ENCODE results near the gene LRRC23. TPM values are rescaled to one million over a fixed set of nuclear protein-coding genes. Genes with fewer than 3 reads are reported as not detected.

The LRRC23 gene
- total and polyA plus RNA-seq, 2 of the 13 experiments (the other 11 are each of a cell fraction or from before 2014, with no cell fraction given): 6.0 to 7.8 TPM

DNA sequence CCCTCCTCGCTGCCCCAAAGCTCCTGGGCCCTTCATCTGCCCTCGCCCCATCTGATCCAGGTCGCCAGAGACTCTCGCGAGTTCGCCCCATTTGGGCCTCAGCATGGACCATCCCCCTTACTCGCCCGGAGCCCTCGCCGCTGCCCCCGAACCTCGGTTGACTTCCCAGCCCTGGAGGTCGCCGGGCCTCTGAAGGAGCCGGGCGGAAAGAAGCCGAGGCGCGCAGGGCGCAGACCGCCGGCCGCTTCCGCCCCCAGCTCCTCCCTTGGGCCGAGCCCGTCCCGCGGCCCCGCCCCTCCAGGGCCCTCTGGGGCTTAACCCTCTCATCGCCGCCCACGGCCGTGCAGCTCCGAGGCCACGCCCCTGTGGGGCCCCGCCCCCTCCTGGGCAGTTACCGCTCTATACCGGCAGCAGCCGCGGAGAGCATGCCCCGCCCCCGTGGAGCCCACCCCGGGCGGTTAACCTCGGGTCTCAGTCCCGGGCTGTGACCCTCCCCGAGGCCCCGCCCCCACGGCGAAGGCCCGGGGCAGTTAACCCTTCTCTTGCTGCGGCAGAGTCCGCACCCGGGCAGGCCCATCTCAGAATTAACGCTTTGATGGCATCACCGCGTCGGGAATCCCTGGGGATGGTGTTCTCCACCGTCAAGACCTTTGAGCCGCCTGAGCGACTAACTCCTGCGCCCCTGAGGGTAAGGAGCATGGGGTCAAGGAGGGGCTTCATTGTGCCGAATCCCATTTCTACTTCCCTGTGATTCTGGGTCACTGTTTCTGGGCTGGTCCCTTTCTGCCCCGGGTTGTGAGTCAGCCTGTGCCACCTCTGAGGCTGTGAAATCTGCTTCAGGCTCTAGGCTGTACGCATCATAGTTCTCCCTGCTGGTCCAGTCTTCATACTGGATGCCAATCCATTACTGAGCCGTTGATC, 31.3 kb upstream of the LRRC23 start, which contains the start of gene SPSB2 (continued):
- TF ChIP-seq HMGXB3 (CRISPR knock-in tag; IDR thresholded peaks at IDR 0.05; ENCODE audit: borderline replicate concordance): no peak; the same call in 1 of the 2 replicates
- no peak for TF ChIP-seq ZSCAN31 (CRISPR knock-in tag; IDR thresholded peaks at IDR 0.05; ENCODE audit: low read depth)
- peak; percentile 52; the same call in 1 of the 2 replicates for TF ChIP-seq ZNF235 (CRISPR knock-in tag; IDR thresholded peaks at IDR 0.05; ENCODE audit: borderline replicate concordance)
- TF ChIP-seq ZNF607 (CRISPR knock-in tag; IDR thresholded peaks at IDR 0.05; ENCODE audit: borderline replicate concordance): peak; percentile 74; the same call in 1 of the 2 replicates
- no peak; the same call in 1 of the 2 replicates for TF ChIP-seq ETV6 (CRISPR knock-in tag; conservative IDR thresholded peaks at IDR 0.05)
- 0 out of 2 replicates have a peak, but pooled peaks have one; percentile 68 for TF ChIP-seq ZNF670 (CRISPR knock-in tag; IDR thresholded peaks at IDR 0.05; ENCODE audit: borderline replicate concordance)
- no peak for TF ChIP-seq DMAP1 (CRISPR knock-in tag; IDR thresholded peaks at IDR 0.05)
- TF ChIP-seq ZBTB3 (CRISPR knock-in tag; IDR thresholded peaks at IDR 0.05; ENCODE audit: borderline replicate concordance, low read depth): no peak
- peak; percentile 76 for TF ChIP-seq KAT8 (CRISPR knock-in tag; IDR thresholded peaks at IDR 0.05)
- TF ChIP-seq SNAPC2 (CRISPR knock-in tag; IDR thresholded peaks at IDR 0.05): no peak
- TF ChIP-seq ZKSCAN8 (CRISPR knock-in tag; IDR thresholded peaks at IDR 0.05; ENCODE audit: borderline replicate concordance): no peak
- no peak for TF ChIP-seq ZNF441 (CRISPR knock-in tag; IDR thresholded peaks at IDR 0.05; ENCODE audit: borderline replicate concordance)
- no peak for TF ChIP-seq NR2F1 (CRISPR knock-in tag; IDR thresholded peaks at IDR 0.05)
- TF ChIP-seq RXRB (CRISPR knock-in tag; IDR thresholded peaks at IDR 0.05; ENCODE audit: borderline replicate concordance): 0 out of 2 replicates have a peak, but pooled peaks have one; percentile 9
- TF ChIP-seq SPEN (CRISPR knock-in tag; IDR thresholded peaks at IDR 0.05; ENCODE audit: low read depth): peak; percentile 46
- TF ChIP-seq ESRRA (CRISPR knock-in tag; IDR thresholded peaks at IDR 0.05; ENCODE audit: low read depth): no peak
- TF ChIP-seq, protein P1, sequence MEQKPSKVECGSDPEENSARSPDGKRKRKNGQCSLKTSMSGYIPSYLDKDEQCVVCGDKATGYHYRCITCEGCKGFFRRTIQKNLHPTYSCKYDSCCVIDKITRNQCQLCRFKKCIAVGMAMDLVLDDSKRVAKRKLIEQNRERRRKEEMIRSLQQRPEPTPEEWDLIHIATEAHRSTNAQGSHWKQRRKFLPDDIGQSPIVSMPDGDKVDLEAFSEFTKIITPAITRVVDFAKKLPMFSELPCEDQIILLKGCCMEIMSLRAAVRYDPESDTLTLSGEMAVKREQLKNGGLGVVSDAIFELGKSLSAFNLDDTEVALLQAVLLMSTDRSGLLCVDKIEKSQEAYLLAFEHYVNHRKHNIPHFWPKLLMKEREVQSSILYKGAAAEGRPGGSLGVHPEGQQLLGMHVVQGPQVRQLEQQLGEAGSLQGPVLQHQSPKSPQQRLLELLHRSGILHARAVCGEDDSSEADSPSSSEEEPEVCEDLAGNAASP (CRISPR knock-in tag; IDR thresholded peaks at IDR 0.05; ENCODE audit: borderline replicate concordance): peak; percentile 27; the same call in 1 of the 2 replicates
- TF ChIP-seq NR2C2 (CRISPR knock-in tag; IDR thresholded peaks at IDR 0.05; ENCODE audit: borderline replicate concordance): peak; percentile 37; the same call in 1 of the 2 replicates
- no peak for TF ChIP-seq ZNF773 (CRISPR knock-in tag; IDR thresholded peaks at IDR 0.05; ENCODE audit: borderline replicate concordance)
- TF ChIP-seq FOXA1 (IDR thresholded peaks at IDR 0.05): no peak
- no peak for TF ChIP-seq FOXA1 (CRISPR knock-in tag; IDR thresholded peaks at IDR 0.05)
- no peak for TF ChIP-seq MBD4 (IDR thresholded peaks at IDR 0.05; ENCODE audit: borderline replicate concordance, low read length)
